HG03342 (cell line): ENCODE measurements around the gene BRMS1.

Experiments
- ATAC-seq: cut with Tn5 transposase; IDR thresholded peaks from one replicate; pipeline ENCODE4 v1.9.1; 2021; ENCODE audit warnings: mild to moderate bottlenecking, moderate library complexity; ENCODE audit not compliant: unreplicated experiment

The BRMS1 gene

GRCh38 chr11:66338276-66339161 is 6.4 kb downstream of the BRMS1 start:
- ATAC-seq = no peak

DNA sequence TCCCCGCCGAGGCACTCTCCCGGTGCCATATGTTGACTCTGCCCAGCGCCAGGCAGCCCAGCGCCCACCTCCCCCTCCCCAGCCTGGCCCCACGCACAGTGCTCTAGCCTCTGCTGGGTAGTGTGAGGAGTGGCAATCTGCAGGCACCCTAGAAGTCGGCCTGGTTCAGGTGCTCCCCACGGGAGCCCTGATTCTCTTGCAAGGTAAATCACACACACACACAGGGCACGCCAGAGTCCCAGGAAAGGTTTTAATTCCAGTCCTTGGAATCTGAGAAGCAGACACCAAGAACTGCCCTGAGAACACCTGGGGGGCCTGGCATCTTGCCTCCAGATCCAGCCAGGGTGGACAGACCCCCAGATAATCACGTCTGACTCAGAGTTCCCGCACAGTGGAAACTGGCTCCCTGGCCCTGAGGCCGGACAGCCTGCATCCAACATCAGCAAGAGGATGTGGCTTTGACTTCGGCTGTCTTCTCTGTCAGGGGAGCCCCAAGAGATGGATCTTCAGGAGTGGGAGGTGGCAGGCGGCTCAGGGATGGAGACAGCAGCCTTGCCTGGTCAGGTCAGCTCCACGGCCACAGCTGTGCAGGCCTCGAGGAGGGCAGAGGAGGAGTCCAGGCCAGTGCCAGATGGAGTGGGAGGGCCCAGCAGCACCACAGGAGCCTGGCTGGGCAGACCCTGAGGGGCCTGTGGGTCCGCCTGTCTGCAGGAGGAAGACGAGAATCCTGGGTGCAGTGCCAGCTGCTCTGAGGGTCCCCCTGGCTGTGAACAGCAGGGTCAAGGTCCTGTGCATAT is 7.6 kb downstream of the BRMS1 start:
- ATAC-seq = no peak

DNA sequence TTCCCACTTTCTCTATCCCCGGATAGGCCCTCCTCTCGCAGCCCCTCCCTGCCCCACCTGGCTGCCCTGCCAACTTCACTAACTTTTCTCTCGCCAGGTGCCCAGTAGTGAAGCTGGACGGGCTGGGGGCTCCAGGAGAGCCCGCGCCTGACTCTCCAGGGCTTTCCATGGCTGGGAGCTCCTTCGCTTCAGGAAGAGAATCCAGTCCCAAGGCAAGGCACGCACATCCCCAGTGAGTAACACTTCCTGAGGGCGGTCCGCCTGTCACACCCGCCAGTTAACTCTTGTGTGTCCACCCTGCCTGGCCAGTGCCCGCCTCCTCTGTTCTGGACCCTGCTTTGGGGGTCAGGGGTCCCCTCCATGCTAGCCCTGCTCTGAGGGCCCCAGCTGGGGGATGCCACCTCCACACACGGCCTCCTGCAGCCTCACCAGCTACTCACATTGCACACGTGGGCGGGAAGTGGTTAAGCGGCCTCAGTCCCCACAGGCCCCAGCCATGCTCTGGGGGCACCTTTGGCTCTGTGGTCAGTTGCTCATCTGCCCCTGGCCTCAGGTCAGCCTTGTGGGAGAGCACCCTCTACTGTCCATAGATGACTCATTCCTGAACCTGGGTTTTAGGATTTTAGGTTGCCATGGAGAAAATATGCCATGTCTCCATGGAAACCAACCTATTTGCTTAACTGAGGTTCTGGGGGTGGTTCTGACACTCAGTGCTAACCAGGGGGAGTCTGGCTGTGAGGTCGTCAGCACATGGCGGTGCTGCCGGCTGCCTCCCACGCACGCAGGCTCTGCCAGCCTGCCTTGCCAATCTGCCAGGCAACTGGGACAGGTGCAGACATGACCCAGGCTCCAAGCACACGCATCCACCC is 8.4 kb downstream of the BRMS1 start, which contains the start of gene RIN1:
Gene RIN1 (minus strand): TSS at position 201 of the 869 bp plus-strand sequence. CDS start 32 bp downstream, at position 169.
- peak; percentile 60 for ATAC-seq

DNA sequence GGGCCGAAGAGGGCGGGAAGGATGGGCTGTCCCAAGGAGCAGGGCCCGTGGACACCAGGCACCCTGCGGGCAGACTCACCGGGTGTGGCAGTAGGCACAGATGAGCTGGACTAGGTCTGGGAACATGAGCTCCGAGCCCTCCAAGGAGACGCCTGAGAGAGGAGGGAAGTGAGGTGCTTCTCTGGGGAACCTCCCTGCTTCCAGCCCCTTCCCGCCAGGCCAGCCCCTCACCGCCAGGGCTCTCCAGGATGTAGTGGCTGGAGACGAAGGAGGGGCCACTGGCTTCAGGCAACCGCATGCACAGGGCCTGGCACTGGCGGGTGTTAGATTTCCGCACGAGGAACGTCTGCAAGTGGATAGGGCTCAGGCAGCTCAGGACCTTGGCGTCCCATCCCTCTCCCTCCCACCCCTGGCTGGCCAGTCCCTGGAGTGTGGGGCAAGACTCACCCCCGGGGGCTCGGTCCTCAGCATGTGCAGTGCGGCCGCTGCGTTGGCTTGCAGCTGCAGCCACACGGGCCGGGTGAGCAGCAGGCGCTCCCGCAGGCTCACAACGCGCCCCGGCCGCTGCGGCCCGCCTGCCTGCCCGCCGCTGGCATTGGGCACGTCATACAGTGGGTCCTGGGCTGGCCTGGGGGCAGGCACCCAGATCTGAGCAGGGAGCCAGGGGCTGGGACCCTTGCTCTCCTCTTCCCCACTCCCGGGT is 9.2 kb downstream of the BRMS1 start:
- no peak for ATAC-seq

DNA sequence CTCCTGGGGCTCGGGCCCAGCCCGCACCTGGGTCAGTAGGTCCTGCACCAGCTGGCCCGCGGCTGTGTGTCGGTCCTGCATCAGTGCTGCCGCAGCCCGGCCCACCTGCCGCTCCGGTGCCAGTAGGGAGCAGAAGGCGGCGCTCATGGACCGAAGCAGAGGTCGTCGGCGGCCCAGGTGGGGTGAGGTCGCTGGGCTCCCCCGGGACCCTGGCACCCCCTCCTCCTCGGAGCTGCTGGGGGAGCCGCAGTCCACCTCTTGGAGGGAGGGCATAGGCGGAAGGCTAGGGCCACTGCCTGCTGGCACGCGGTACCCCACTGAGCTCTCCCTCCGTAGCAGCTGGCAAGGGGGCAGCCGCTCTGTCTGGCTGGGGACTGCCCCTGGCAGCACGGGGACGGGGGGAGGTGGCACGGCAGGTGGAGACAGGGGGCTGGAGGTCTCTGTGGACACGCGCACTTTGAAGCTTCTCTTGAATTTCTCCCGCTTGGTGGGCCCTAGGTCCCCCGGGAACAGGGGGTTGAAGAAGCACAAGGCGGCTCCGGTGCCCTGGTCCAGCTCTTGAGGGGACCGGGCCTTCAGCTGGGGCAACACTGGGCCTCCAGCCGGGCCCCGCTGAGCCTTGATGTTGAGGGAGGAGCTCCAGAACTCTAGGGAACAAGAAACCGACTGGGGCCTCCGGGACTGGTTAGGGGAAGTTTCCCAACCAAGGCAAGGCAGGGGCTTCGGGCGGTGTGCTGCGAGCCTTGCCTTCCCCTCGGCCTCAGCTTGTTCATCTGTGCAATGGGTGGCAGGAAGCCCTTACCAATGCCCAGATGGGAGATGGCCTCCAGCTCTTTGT is 10.1 kb downstream of the BRMS1 start:
- no peak for ATAC-seq

GRCh38 chr11:66333896-66334604 is 10.9 kb downstream of the BRMS1 start:
- no peak for ATAC-seq

DNA sequence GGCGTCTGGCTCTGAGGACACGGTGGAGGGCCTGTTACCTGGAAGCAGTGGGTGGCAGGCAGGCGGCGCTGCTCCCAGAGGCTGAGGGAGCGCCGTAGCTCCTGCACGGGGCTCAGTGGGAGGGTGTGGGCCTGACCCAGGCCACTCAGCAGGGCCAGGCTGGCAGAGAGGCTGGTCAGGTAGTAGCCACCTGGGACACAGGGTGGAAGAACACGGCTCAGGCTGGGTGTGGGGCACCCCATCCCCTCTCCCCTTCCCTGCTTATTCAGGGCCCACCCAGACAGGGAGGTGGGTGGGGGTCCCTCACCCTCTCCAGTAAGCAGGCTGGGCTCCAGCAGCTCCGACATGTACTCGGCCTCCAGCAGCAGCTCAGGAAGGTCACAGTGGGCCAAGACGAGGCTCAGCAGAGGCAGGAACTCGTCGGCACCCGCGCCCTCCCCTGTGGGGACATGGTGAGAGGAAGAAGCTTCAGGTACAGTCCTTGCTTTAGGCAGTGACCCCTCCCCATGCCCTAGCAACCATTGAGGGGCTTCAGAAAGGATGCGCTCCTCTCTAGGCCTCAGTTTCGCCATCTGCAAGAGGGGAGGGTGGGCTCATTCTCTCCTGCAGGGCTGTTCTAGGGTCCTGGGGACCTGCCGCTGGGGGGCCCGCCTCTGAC is 11.6 kb downstream of the BRMS1 start:
- ATAC-seq = no peak

DNA sequence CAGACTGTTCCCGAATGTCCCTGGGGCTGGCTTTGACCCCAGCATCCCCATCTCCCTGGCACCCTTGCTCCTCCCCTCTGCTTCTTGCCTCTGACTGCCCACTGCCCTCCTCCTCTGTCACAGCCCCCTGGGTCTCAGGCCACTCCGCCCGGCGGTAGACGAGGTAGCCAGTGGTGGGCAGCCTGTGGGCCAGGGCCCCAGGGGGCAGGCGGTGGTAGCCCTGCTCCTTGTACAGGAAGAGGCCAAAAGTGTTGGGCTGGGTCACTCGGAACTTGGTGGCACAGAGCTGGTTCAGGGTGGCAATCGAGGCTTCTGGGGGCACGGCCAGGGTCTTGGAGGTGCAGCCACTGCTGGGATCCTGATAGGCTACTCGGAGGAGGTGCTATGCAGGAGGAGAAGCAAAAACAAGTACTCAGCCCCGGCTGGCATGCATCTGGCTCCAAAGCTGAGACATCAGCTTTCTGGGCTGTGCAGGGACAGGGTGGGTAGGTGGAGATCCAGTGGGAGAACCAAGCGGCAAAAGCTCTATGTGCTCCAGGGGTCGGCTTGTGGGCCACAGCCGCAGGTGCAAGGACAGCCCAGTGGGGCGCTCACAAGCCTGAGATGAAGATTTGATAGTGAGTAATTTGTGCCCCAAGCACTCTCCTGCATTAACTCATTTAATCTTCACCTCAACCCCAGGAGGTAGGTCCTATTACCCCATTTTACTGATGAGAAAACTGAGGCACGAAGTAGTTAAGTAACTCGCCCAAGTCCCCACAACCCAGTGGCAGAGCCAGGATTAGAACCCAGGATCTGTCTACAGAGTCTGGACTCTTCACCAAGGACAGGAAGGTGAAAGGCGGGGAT is 12.3 kb downstream of the BRMS1 start:
- ATAC-seq = no peak

DNA sequence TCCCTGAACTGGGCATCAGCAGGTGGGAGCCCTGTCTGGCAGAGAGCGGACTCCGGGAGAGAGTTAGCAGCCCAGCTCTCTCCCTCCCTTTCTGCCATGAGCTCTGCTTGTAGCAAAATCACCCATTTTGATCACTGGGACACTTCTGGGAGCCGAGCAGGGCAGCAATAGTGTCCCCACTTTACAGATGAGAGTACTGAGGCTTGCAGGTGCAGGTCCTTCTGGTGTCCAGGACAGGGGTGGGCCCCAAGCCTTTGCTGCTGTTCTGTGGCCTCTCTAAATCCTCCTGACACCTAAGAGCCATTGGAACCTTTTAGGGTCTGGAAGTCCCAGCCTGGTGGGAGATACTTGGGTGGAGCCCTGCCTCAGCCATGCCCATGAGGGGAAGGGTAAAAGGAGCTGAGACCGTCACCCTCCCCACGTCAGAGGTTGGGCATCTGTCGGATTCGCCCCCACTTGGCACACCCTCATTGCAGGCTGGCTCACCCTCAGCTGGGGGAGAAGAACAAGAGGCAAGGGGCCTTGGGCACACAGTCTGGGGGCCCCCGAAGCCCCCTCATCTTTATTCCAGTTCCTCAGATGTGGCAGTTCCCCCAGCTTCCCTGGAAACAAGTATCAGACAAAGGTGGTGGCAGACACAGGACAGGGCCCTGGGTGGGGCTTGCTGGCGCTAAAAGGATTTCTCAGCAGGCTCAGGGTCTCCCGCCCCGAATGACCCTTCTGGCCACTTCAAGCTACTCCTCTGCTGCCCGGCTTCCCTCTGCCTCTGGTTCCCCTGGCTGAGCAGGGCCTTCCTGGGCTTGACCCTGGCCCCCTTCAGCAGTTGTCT is 13.1 kb downstream of the BRMS1 start:
- no peak for ATAC-seq

GRCh38 chr11:66330931-66331330 is 14.0 kb downstream of the BRMS1 start:
- no peak for ATAC-seq

DNA sequence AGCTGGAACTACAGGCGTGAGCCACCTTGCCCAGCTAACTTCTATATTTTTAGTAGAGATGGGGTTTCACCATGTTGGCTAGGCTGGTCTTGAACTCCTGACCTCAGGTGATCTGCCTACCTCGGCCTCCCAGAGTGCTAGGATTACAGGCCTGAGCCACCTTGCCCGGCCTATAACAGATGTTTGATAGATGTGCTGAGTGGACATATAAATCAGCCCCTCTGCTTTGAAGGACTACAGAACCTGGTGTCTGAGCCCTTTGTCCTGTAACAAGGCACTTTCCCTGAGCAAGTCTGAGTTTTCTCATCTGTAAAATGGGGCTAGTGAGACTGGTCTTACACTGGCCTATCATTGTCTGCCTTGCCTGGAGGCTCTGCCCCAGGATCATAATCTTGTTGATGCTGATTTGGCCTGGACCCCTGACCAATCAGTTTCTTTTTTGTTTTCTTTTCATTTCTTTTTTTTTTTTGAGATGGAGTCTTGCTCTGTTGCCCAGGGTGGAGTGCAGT is 15.7 kb downstream of the BRMS1 start:
- ATAC-seq = no peak

- ATAC-seq = peak; percentile 63
These were observed 16.4 kb downstream of the BRMS1 start for GRCh38 chr11:66328302-66329144.

DNA sequence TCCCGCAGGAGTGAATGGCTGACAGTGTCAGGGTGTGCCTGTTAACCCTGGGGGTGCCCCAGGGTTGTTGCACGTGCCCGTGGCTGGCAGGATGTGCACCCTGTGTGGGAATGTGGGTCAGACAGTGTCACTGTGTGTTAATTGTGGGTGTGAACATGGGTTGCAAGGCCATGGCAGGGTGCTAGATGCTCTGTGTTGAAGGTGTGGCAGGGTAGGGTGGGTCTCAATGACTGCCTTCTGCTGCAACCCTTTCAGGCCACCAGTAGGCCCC is 16.9 kb downstream of the BRMS1 start:
- ATAC-seq = no peak

DNA sequence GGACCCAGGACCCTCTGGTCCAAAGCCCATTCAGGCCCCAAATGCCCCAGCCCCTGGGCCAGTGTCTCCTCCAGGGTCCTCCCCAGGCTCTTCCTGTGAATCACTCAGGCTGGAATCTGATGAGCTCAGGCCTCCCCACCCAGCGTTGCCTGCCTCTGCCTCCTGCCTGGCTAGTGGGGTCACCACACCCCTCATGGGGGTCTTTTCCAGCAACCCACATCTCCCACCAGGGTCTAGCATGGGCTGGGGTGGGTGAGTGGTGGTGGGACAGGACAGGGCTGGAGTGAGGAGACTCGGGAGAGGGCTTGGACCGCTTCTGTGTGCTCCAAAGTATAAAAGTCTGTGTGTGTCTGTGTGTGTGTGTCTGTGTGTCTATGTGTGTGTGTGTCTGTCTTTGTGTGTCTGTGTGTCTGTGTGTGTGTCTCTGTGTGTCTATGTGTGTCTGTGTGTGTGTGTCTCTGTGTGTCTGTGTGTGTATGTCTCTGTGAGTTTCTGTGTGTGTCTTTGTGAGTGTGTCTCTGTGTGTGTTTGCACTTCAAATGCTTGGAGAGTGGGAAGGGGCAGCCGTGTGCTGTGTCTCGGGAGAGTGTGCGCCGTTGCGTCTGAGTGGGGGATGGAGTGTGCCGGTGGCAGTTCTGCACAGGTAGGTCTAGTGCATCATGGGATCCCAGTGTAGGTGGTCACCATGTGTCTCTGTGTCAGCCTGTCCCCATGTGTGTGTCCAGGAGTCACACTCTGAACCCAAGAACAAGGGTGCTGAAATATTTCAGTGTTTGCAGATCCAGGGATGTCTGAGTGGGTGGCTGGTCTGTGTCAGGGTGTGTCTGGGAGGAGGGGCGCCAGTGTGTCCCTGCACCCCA is 17.5 kb downstream of the BRMS1 start:
- ATAC-seq = no peak
